GM21423 (cell line): ENCODE results near the gene DTYMK.
A peak's percentile ranks its signal among the peaks of the same experiment; 100 is the strongest.

ENCODE experiments used
- ATAC-seq: cut with Tn5 transposase; IDR thresholded peaks from one replicate; pipeline ENCODE4 v1.9.1; 2021; ENCODE audit warnings: mild to moderate bottlenecking, moderate library complexity; ENCODE audit not compliant: unreplicated experiment

DTYMK gene

DNA sequence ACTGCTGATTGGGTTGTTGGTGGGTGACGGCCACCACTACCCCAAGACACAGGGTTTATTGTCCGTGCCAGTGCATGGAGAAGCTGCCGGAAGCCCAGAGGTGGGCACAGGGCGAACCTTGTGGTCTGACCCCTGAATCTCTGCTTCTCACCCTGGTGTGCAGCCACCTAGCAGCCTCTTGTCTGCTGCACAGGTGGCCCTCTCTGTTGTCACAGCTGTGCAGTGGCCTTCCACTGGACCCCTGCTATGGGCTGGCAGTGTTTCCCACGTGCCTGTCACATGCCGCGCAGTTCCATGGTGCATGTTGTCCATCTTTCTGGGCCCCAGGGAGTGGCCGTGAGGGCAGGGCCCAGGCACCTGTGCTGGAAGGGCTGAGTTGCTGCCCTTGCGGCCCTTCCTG, 33.9 kb downstream of the DTYMK start:
- no peak for ATAC-seq

GRCh38 chr2:241652142-241652541, 34.5 kb downstream of the DTYMK start:
- ATAC-seq = no peak

DNA sequence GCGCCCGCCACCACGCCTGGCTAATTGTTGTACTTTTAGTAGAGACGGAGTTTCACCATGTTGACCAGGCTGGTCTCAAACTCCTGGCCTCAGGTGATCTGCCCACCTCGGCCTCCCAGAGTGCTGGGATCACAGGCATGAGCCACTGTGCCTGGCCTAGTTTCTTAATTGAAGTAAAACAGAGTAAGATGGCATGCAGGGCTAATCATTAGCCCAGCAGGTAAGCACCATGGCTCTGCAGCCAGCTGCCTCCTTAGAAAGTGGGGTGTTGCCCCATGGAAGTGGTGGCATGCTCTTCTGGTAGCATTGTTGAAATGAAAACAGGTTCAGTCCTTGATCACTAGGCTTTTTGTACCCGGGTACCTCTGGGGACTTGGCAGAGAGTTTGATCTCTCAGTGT, 36.7 kb downstream of the DTYMK start:
- ATAC-seq = no peak

GRCh38 chr2:241649404-241649803, 37.2 kb downstream of the DTYMK start:
- ATAC-seq = no peak

GRCh38 chr2:241648453-241648852, 38.2 kb downstream of the DTYMK start:
- no peak for ATAC-seq

DNA sequence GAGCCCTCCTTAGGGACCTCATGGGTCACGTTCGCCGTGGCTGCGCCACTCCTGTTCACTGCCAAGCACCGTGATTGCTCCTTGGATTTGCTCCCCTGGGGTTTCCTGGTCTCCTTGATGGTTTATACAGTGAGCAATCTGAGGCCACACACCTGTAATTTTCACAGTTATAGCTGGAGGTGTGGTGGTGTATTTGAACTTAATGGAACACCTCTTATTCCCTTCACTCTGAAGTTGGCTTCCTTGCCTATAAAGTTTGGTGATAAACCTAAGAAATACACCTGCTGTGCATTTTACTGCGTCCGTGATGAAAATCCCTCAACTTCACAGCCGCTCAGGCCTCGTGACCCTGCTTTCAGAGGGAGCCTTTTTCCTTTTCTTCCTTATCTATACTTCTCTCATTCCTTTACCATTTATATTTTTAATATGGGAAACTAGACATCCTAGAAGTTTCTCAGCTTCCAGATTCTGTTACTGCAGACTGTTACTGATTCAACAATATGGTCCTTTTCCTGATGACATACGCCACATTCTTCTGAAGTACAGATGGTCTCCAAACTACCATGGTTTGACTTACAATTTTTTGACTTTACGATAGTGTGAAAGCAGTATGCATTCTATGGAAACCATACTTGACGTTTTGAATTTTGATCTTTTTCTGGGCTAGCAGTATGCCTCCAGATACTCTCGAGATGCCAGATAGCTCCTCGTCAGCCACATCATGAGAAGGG, 40.5 kb downstream of the DTYMK start:
- no peak for ATAC-seq

DNA sequence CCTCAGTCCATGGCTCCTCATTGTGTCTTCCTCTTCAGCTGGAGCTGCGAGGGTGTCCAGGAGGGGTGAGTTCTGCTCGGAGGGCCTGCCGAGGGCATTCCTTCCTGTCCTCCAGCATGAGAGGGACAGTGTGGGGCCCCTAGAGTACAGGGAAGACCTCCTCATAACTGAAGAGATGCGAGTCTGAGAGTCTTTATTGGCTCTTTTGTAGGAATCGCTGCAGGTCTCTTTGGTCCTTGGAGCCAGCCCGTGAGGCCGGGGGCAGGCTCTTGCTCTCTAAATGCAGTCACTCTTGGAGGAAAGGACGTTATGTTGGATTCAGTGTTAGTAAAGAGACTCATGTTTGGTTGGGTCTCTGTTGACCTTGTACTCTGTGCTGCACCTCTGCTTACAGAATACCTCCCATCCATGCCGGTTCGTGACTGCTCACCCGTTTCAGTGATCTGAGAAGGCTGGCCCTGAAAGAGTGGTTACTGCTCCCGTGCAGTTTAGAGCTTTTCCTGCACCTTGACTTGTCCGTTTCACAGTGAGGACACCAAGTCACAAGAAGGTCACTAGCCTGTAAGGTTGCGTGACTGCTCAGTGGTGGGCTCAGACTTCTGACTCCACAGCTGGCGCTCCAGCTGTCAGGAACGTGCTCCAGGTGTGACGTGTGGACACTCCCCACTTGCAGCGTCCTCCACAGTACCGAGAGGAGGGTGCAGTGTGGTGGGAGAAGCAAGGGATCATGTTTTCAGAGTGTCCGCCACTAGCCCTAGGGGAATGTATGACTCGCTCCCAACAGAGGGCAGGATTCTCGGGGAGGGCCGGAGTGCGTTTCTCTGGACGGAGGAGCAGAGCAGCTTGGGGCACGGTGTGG, 41.3 kb downstream of the DTYMK start:
- no peak for ATAC-seq

- ATAC-seq = no peak
Observed at GRCh38 chr2:241641631-241642030, 45.0 kb downstream of the DTYMK start.

DNA sequence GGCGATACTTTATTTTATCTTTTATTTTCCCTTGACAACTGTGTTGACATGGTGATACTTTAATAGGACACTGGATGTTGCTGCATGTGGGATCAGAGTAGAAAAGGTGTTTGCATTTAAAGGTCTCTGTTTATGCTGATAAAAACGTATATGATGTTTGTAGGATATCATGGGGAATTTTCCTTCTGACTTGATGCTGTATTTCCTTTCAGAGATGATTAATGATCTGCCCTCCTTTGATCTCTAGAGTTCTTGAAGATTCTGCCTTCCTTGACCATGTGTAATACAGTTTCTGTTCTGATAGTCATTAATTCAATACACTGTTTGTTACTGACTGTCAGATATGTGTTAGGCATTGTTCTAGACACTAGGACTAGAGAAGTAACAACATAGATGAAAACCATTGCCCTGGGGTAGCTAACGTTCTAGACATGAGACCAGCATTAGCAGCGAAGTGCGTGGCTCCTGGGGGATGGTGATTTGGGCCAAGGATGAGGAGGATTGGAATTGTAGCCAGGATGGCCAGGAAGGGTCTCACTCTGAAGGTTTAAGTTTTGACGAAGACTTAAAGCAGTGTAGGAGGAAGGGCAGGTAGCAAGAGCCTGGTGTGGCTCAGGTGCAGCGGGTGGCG, 46.3 kb downstream of the DTYMK start:
- no peak for ATAC-seq

- no peak for ATAC-seq
Observed at GRCh38 chr2:241639385-241639784, 47.2 kb downstream of the DTYMK start.

DNA sequence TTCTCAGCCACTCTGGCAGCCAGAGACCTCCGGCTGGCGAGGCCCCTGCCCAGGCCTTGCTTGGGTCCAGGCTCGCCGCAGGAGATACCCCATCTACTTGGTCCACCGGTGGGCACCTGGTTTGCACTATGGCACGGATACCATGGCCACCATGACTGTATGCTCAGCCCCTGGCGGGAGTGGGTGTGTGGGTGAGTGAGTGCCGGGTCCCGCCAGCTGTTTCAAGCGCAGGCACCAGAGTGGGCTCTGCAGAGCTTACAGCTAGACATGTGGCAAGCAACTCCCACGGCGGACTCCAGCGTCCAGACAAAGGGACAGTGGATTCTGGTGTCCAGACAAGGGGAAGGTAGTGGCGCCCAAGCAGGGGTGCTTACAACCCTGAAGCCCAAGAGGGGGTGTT, 47.7 kb downstream of the DTYMK start:
- ATAC-seq = no peak

DNA sequence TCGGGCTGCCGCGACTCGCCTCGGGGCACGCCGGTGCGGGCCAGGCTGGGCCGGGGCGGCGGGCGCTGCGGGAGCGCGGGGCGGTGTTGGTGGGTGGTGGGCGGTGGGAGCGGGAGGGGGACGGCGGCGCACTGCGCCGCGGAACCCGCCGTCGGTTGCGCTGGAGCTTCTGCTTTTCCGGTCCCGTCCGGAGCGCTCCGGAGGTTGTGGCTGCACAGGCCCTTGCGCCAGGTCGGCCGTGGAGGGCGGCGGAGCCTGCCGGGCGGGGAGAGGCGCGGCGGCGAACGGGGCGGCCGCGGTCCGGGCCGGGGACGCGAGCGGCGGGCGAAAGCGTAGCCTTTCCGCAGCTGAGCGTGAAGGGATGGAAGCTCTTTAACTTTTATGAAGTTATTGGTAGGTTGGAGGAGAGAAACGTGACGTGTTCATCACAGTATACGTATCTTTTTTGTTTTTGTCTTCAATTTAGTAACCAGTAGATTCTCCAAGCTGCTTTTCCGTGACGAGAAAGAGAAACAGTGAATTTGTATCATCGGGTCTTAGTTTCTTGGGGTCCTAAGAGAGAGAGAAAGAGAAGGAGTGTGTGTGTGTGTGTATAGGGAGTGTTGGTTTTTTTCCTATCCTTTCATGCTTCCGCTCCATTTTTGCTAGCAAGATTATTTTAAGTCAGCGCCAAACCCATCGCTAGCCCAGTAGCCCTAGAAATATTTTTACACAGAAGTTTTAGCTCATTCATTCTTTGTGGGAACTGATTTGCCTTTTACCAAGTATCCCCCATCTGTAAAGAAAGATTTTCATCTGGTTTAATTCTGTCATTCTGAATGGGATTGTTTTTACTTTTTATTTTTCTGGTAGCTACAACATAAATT, 48.6 kb downstream of the DTYMK start:
- peak; percentile 11 for ATAC-seq

- peak; percentile 64 for ATAC-seq
Observed at GRCh38 chr2:241637018-241637794, 49.4 kb downstream of the DTYMK start, which contains the start of the genes ATG4B and THAP4. Gene ATG4B, plus strand, starts transcription at chr2:241637693. Its CDS starts 22 bp downstream, at chr2:241637715. Gene THAP4, minus strand, starts transcription at chr2:241637158. Its CDS starts 141 bp downstream, at chr2:241637017.

DNA sequence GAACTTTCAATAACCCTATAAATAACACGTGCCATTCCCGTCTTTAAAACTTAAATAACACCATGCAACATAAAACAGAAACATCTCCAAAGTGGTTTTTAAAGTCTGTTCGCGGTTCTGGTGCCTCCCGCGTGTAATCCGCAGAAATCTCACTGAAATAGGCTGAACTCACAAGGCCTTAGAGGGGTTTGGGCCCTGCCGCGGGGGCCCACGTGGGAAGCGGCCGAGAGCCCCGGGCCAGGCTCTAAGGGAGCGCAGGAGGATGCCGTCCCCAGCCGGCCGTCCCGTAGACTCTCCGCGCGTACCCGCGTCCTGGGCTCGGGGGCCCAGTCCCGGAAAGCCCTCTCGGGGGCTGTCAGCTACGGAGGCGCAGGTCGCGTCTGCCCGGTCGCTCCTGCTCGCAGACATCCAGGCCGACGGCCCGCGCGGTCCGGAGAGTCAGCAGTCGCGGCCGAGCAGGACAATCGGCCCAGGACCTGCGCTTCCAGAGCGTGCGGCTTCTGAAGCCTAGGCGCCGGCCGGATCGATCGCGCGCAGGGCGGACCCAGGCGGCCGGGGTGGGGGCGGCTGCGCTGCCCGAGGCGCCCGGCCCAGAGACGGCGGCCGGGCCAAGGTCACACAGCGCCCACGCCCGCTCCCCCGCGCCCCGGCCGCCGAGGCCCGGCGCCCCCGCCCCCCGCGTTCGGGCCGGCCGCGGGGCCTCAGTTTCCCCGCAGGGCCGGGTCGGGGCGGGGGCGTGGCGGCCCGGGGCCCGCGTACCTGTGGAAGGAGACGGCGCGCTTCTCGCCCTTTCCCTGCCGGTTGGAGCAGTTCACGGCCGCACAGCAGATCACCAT, 50.2 kb downstream of the DTYMK start:
- ATAC-seq = peak; percentile 28

GRCh38 chr2:241635756-241636155, 50.9 kb downstream of the DTYMK start:
- ATAC-seq = no peak

- ATAC-seq = no peak
Observed at GRCh38 chr2:241633561-241633960, 53.1 kb downstream of the DTYMK start.

DNA sequence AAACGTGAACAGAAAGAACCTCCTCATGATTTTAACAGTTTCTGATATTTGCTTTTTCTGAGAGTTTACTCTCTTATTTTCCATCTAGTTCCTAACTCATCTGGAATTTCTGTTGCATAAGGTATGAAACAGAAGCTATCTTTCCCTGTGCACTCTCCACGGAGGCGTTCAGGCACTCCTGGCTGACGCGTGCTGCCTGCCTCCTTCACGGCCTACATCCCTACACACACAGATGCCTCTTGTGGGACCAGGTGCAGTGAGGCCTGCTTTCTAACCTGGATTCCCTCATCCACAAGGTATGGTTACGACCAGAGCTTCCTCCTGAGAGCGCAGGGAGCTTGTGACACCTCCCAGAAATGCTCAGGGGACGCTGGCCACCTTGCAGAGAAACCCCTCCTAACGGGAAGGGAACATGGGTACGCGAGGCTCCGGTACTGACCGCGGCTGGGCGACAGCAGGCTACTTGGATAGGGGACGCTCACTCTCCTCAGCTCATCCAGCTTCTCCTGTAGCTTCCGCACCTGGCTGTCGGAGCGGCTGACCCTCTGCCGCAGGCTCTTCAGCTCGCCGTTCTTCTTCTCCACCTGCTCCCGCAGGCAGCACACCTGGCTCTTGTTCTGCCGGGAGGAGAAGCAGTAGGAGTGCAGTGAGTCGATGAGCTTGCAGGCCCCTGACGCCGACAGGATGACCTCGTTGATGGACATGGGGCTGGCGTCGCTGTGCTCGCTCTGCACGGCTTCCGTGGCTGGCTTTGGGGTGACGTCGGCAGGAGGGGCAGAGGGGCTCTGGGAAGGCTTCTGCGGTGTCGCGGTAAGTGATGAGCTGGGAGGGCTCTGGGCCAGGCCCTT, 53.9 kb downstream of the DTYMK start:
- no peak for ATAC-seq
